Ishikawa (cell line): Measurements from ENCODE around the gene CMTR1.

ENCODE experiments used
- EP300 ChIP-seq: IDR thresholded peaks from 2 replicates; pipeline ENCODE4 v1.6.1; 2012; ENCODE audit warnings: borderline replicate concordance
- RAD21 ChIP-seq: IDR thresholded peaks from 2 replicates; pipeline ENCODE4 v1.6.1; 2012; ENCODE audit warnings: low read depth
- TF ChIP-seq, protein P1 (sequence below): IDR thresholded peaks from 2 replicates; pipeline ENCODE4 v1.6.1; 2012

DNA sequence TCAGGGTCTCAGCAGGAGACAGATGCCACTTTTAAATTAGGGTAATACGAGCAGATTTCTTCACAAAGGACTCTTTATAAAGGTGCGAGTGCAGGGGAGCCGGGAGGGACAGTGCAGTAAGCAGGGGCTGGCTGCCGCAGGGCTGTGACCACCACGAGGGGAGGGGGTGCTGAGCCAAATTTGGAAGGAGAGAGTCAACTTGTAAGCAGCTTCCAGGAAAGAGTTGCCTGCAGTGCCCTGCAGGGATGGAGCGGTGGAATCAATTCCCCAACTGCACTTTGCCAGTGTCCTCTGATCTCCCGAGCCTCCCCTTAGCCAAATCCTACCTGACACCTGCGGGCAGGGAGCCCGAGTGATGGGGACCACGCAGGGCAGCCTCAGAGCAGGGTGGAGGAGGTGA is 80.6 kb downstream of the CMTR1 start:
- TF ChIP-seq, protein P1, sequence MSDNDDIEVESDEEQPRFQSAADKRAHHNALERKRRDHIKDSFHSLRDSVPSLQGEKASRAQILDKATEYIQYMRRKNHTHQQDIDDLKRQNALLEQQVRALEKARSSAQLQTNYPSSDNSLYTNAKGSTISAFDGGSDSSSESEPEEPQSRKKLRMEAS, result no peak
- TF ChIP-seq RAD21, result no peak
- no peak for TF ChIP-seq EP300
